Epithelial cell of proximal tubule (primary cell): ENCODE data around the gene TPM4. TPM values are rescaled to one million over a fixed set of nuclear protein-coding genes. Genes with fewer than 3 reads are reported as not detected.
A peak's percentile ranks its signal among the peaks of the same experiment; 100 is the strongest.
"Not testable (repeated sequence)": the region's sequence is repeated elsewhere in the genome, so short reads cannot be mapped to it uniquely, and the experiment has no call there.

Experiments
- DNase-seq: peaks from one replicate; pipeline ENCODE4 v3.0.0-alpha.2; 2011; ENCODE audit warnings: low read depth
- H3K4me3 ChIP-seq: 2 replicates; pipeline ENCODE4 v1.5.1; 2011; ENCODE audit warnings: low read depth, mild to moderate bottlenecking, low read length
- CTCF ChIP-seq: conservative IDR thresholded peaks from 2 replicates; pipeline ENCODE4 v1.5.1; 2012; ENCODE audit warnings: low read depth, mild to moderate bottlenecking, low read length
- total RNA-seq: library from RNA; depleted of rRNA; stranded (reverse); fragments of >200 nt; gene quantifications from 2 replicates; pipeline ENCODE4 v1.2.3, GENCODE V29; 2015

The TPM4 gene
- total RNA-seq, 1 donor from 2014 or later: 968 TPM

DNA sequence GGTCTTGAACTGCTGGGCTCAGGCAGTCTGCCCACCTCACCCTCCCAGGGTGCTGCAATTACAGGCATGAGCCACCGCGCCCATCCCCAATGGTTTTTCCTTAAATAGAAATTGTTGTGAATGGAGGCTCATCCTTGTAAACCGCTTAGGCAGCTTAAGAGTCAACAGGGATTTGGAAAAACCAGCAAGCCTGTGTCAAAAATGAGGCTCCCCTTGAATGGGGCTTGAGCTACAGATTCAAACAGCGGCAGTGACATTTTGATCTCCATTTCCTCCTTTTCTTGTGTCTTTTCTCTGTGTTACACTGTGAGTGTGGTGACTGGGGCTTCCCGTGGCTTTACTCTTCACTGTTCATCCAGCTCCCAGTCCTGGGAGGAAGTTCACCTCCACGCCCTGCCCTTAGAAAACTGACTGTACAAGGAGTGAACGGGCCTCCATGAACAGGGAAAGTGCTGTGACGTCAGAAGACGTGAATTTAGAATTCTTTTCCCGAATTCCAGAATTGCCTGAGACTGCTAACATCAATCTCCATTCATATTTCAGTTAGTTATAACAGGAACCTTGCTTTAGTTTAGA lies 20.1 kb downstream of the TPM4 start:
- no peak for TF ChIP-seq CTCF
- no peak for DNase-seq
- no peak overlapping the region for H3K4me3 ChIP-seq

GRCh38 chr19:16098416-16098768 lies 22.1 kb downstream of the TPM4 start:
- H3K4me3 ChIP-seq: no peak overlapping the region
- no peak for DNase-seq
- TF ChIP-seq CTCF: no peak

GRCh38 chr19:16098821-16099220 lies 22.5 kb downstream of the TPM4 start:
- DNase-seq: no peak
- no peak overlapping the region for H3K4me3 ChIP-seq
- TF ChIP-seq CTCF: no peak

- DNase-seq, H3K4me3 ChIP-seq: not testable (repeated sequence)
These were observed 23.1 kb downstream of the TPM4 start for GRCh38 chr19:16099314-16099965.

- TF ChIP-seq CTCF: no peak
- no peak overlapping the region for H3K4me3 ChIP-seq
These were observed 24.2 kb downstream of the TPM4 start for GRCh38 chr19:16100524-16100923.

GRCh38 chr19:16104722-16105121 lies 28.4 kb downstream of the TPM4 start:
- TF ChIP-seq CTCF: no peak
- no peak for DNase-seq
- H3K4me3 ChIP-seq: no peak overlapping the region

More at GRCh38 chr19:16100524-16100923, 24.2 kb downstream of the TPM4 start:
- no peak for DNase-seq

DNA sequence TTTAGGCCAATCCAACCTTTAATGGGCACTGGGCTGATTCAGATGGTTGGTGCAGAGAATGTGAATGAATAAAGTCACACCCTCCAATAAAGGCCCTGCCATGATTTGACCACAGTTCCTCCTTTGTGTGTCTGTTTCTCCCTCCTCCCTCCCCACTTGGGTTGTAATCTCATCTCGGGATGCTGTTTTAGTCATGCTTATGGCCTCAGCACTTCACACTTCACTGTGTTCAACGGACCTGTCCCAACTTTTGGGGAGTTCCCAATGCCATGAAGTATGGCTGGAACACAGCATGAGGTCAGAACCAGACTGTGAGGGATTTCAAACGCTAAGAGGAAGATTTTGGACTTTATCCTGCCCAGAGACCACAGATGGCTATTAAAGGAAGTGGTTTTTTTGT lies 29.8 kb downstream of the TPM4 start:
- peak; percentile 27 for DNase-seq
- TF ChIP-seq CTCF: no peak
- no peak overlapping the region for H3K4me3 ChIP-seq
